Smooth muscle cell (in vitro differentiated cells): Measurements from ENCODE around the gene SUSD3. TPM values are rescaled to one million over a fixed set of nuclear protein-coding genes. Genes with fewer than 3 reads are reported as not detected.

Source experiments
- DNase-seq: peaks from one replicate; lab custom pipeline; 2025; ENCODE audit not compliant: unreplicated experiment; lab: John Stamatoyannopoulos, UW
- H2AFZ ChIP-seq: fragments of 200-600 bp; sonication (generic); 2 replicates; pipeline ENCODE4 v1.6.0; 2016; ENCODE audit warnings: antibody characterized with exemption, low read depth, mild to moderate bottlenecking
- H3F3A ChIP-seq: fragments of 200-600 bp; sonication (generic); 2 replicates; pipeline ENCODE4 v1.6.0; 2017; ENCODE audit warnings: antibody characterized with exemption, low read depth
- H3K27ac ChIP-seq: fragments of 200-600 bp; sonication (generic); 2 replicates; pipeline ENCODE4 v1.5.1; 2016; ENCODE audit warnings: low read depth, mild to moderate bottlenecking
- H3K27me3 ChIP-seq: fragments of 200-600 bp; sonication (generic); 2 replicates; pipeline ENCODE4 v1.6.1; 2016; ENCODE audit warnings: low read depth, mild to moderate bottlenecking
- H3K36me3 ChIP-seq: fragments of 200-600 bp; sonication (generic); 2 replicates; pipeline ENCODE4 v1.5.1; 2016; ENCODE audit warnings: low read depth
- H3K4me1 ChIP-seq: fragments of 200-600 bp; sonication (generic); 2 replicates; pipeline ENCODE4 v1.5.1; 2016; ENCODE audit warnings: low read depth
- H3K4me2 ChIP-seq: fragments of 200-600 bp; sonication (generic); 2 replicates; pipeline ENCODE4 v1.6.0; 2016; ENCODE audit warnings: mild to moderate bottlenecking
- H3K4me3 ChIP-seq: fragments of 200-600 bp; sonication (generic); 2 replicates; pipeline ENCODE4 v1.5.1; 2016; ENCODE audit warnings: mild to moderate bottlenecking
- H3K79me2 ChIP-seq: fragments of 200-600 bp; sonication (generic); 2 replicates; pipeline ENCODE4 v1.6.0; 2016; ENCODE audit warnings: low read depth, mild to moderate bottlenecking
- H3K9ac ChIP-seq: fragments of 200-600 bp; sonication (generic); 2 replicates; pipeline ENCODE4 v1.6.0; 2016; ENCODE audit warnings: low read depth
- H3K9me3 ChIP-seq: fragments of 200-600 bp; sonication (generic); replicated peaks from 2 replicates; pipeline ENCODE4 v1.5.1; 2016; ENCODE audit warnings: low read depth
- H4K20me1 ChIP-seq: fragments of 200-600 bp; sonication (generic); 2 replicates; pipeline ENCODE4 v1.6.0; 2016; ENCODE audit warnings: low read depth
- CTCF ChIP-seq: fragments of 200-600 bp; sonication (generic); IDR thresholded peaks from 2 replicates; pipeline ENCODE4 v1.5.1; 2017; ENCODE audit warnings: borderline replicate concordance, mild to moderate bottlenecking, antibody characterized with exemption; ENCODE audit not compliant: insufficient read depth, poor library complexity, severe bottlenecking
- WGBS: methylation state at CpG from one replicate; pipeline ENCODE4 v1.1.7; 2016; ENCODE audit warnings: low lambda C conversion rate; 5-methylcytosine and 5-hydroxymethylcytosine counted together
- polyA plus RNA-seq: library from polyadenylated mRNA; unstranded; fragments of >200 nt; fragmentation: Nextera tagmentation; extraction: Ambion mirVana; gene quantifications from 2 replicates; pipeline ENCODE4 v1.2.1, GENCODE V29; 2016
- total RNA-seq: library from RNA; depleted of rRNA; stranded (reverse); fragments of >200 nt; gene quantifications from 2 replicates; pipeline ENCODE4 v1.2.3, GENCODE V29; 2014

The SUSD3 gene
- total and polyA plus RNA-seq, 2 experiments from 2014 or later = 0.34 TPM; not detected in 1

- no peak for TF ChIP-seq CTCF
- 89% methylated on average over 18 of the region's 18 CpGs for WGBS
These were observed 53.0 kb downstream of the SUSD3 start for GRCh38 chr9:93111371-93112115.

DNA sequence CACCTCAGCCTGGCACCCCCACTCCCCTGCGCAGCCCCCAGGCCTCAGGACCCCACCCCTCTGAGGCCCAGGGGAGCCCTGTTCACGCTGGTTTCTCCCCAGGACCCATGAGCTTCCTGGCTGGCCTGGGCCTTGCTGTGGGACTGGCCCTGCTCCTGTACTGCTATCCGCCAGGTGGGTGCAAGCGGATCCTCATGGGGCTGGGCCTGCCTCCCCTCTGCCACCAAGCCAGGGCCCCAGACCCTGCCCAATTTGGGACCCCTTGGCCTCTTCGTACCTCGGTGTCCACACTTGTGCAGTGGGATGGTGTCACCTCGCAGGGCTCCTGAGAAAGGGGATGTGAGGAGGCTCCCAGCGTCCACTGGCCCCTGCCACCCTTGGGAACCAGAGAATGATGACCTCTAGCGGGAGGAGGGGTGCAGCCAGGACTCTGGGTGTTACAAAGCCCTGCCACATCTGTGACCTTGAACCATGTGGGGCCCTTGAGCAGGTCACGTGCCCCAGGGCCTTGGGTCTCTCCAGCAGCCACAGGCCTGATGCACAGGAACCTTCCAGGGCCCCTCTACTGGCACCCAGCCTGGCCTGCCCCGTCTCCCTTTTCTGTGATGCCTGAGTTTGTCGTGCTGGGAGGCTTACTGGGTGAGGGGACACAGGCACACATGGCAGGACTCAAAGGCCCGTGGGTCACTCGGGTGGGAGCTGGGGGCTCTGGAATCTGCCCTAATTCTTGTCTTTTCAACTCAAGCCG, 53.8 kb downstream of the SUSD3 start:
- Histone ChIP-seq H3K4me2 (no peak overlapping the region), H3K4me1 (no peaks in the 10 kb centered on the region), H4K20me1 (peaks cover 45% of the 10 kb centered on the region), H3F3A (no peaks in the 10 kb centered on the region), H3K9ac (no peak overlapping the region), H3K27me3 (no peaks in the 10 kb centered on the region), H2AFZ (no peak overlapping the region), H3K79me2 (no peaks in the 10 kb centered on the region), H3K36me3 (no peaks in the 10 kb centered on the region), H3K9me3 (no peaks in the 10 kb centered on the region), H3K27ac (no peak overlapping the region), H3K4me3 (no peak overlapping the region)
- TF ChIP-seq CTCF = no peak
- DNase-seq = no peak
- 92% methylated on average over 15 of the region's 15 CpGs for WGBS

More at GRCh38 chr9:93111371-93112115, 53.0 kb downstream of the SUSD3 start:
- Histone ChIP-seq H3K36me3 (no peaks in the 10 kb centered on the region), H3K9ac (no peak overlapping the region), H3K27me3 (no peaks in the 10 kb centered on the region), H3K27ac (no peak overlapping the region), H3K9me3 (no peaks in the 10 kb centered on the region), H3K79me2 (peaks cover 7% of the 10 kb centered on the region), H3F3A (no peaks in the 10 kb centered on the region), H3K4me2 (no peak overlapping the region), H4K20me1 (peaks cover 52% of the 10 kb centered on the region), H3K4me1 (no peaks in the 10 kb centered on the region), H2AFZ (no peak overlapping the region), H3K4me3 (no peak overlapping the region)
- no peak for DNase-seq

- Histone ChIP-seq H3F3A (no peaks in the 10 kb centered on the region), H3K4me2 (no peak overlapping the region), H3K79me2 (no peaks in the 10 kb centered on the region), H2AFZ (no peak overlapping the region), H3K27me3 (no peaks in the 10 kb centered on the region), H3K4me1 (no peaks in the 10 kb centered on the region), H3K9me3 (no peaks in the 10 kb centered on the region), H3K4me3 (no peak overlapping the region), H3K27ac (no peak overlapping the region), H3K9ac (no peak overlapping the region), H3K36me3 (no peaks in the 10 kb centered on the region), H4K20me1 (peaks cover 38% of the 10 kb centered on the region)
- 95% methylated on average over 13 of the region's 13 CpGs for WGBS
- TF ChIP-seq CTCF = no peak
- no peak for DNase-seq
These were observed 54.4 kb downstream of the SUSD3 start for GRCh38 chr9:93112864-93113389.
